Gastroesophageal sphincter (tissue), 4 donors: ENCODE results near the gene TAS1R3. TPM values are rescaled to one million over a fixed set of nuclear protein-coding genes. Genes with fewer than 3 reads are reported as not detected.

ENCODE experiments used
- ATAC-seq: fragments of 150-250 bp; one replicate; pipeline ENCODE4 v1.9.1; 2016; ENCODE audit warnings: mild to moderate bottlenecking, moderate library complexity
- H3K27ac ChIP-seq, 4 donors: fragments of 200-600 bp; sonication (generic) in 3 of 4; 1 replicate in 3 of 4; 2 replicates in 1 of 4; pipeline ENCODE4 v1.5.1; 2016 to 2019
- H3K27me3 ChIP-seq: fragments of 200-600 bp; sonication (generic); one replicate; pipeline ENCODE4 v1.5.1; 2019
- H3K36me3 ChIP-seq, 2 donors: fragments of 200-600 bp; sonication (generic); one replicate each; pipeline ENCODE4 v1.5.1; 2019; ENCODE audit warnings: control low read depth in 1 of 2
- H3K4me1 ChIP-seq, 3 donors: fragments of 200-600 bp; sonication (generic); 1 replicate in 2 of 3; 2 replicates in 1 of 3; pipeline ENCODE4 v1.5.1; 2016 to 2019; ENCODE audit warnings: control low read depth in 2 of 3
- H3K4me3 ChIP-seq, 2 donors: fragments of 200-600 bp; sonication (generic); one replicate each; pipeline ENCODE4 v1.5.1; 2019; ENCODE audit warnings: mild to moderate bottlenecking in 1 of 2, moderate library complexity in 1 of 2
- H3K9me3 ChIP-seq, 3 donors: fragments of 200-600 bp; sonication (generic); one replicate each; pipeline ENCODE4 v1.5.1; 2017 to 2019; ENCODE audit warnings: control low read depth in 2 of 3
- CTCF ChIP-seq, 4 experiments: fragments of 200-600 bp in 2 of 4; fragments of 450-650 bp in 2 of 4; sonication (generic) in 1 of 4; IDR thresholded peaks; one replicate each; pipeline ENCODE4 v1.5.1; 2017 to 2019; ENCODE audit warnings: antibody characterized with exemption in 4 of 4, mild to moderate bottlenecking in 2 of 4, moderate library complexity in 2 of 4
- EP300 ChIP-seq: sonication (generic); formaldehyde crosslinking; IDR thresholded peaks from one replicate; pipeline ENCODE4 v1.6.1; 2017; ENCODE audit warnings: antibody characterized with exemption, mild to moderate bottlenecking
- POLR2A ChIP-seq, 2 donors: fragments of 450-650 bp; IDR thresholded peaks; one replicate each; pipeline ENCODE4 v1.6.1; 2017; ENCODE audit warnings: antibody characterized with exemption in 2 of 2, mild to moderate bottlenecking in 2 of 2, moderate library complexity in 1 of 2
- POLR2AphosphoS5 ChIP-seq: sonication (generic); formaldehyde crosslinking; IDR thresholded peaks from one replicate; pipeline ENCODE4 v1.6.1; 2017; ENCODE audit warnings: antibody characterized with exemption
- WGBS, 2 donors: methylation state at CpG; one replicate each; pipeline ENCODE4 v1.1.5; 2018; ENCODE audit warnings: low coverage in 1 of 2; 5-methylcytosine and 5-hydroxymethylcytosine counted together
- total RNA-seq, 4 donors: library from RNA; depleted of rRNA; stranded (reverse); fragments of >200 nt; gene quantifications; one replicate each; pipeline ENCODE4 v1.1.0, GENCODE V29; 2016

TAS1R3 gene
- total RNA-seq, 4 donors from 2014 or later, result 0.12 to 0.54 (median 0.40) TPM; not detected in 1

DNA sequence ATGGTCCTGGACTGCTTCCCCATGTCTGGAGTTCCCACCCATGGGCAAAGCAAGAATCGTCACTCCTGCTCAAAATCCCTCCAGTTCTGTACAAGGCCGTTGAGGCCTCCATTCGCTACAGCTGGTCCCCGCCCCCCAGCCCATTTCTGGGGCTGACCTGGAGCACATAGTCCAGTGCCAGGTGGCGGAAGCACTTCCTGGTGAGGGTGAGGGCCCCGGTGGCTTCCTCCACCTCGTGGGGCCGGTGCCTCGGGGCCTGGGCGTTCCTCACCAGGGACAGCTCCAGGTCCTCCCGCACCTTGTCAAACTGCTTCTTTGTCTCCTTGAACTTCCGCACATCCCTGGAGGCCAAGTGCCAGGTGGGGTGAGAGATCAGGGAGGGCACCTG is 30.7 kb upstream of the TAS1R3 start:
- H3K27ac ChIP-seq, result no peak overlapping the region
- TF ChIP-seq POLR2A (IDR thresholded peaks at IDR 0.05), result no peak
- TF ChIP-seq CTCF (IDR thresholded peaks at IDR 0.05), result no peak
- TF ChIP-seq POLR2AphosphoS5, result no peak
- no peak for TF ChIP-seq EP300
- H3K4me3 ChIP-seq, result no peak overlapping the region
- no peak for ATAC-seq
- no peaks in the 10 kb centered on the region for H3K27me3 ChIP-seq
- WGBS, 2 donors, result 70% methylated on average over 2 of the region's 12 CpGs; no CpG with 5 or more reads in 1 of the 2 donors
- peaks cover 0 to 25% (median 20%) of the 10 kb centered on the region in 3 donors for H3K4me1 ChIP-seq
- H3K36me3 ChIP-seq, result peaks cover 0 to 49% of the 10 kb centered on the region in 2 donors
- no peaks in the 10 kb centered on the region for H3K9me3 ChIP-seq

GRCh38 chr1:1302006-1302430 is 29.1 kb upstream of the TAS1R3 start:
- no peak for ATAC-seq
- Histone ChIP-seq H3K36me3 (peaks cover 0 to 32% of the 10 kb centered on the region in 2 donors), H3K4me1 (peaks cover 2 to 42% (median 37%) of the 10 kb centered on the region in 3 donors), H3K27ac (no peak overlapping the region), H3K9me3 (no peaks in the 10 kb centered on the region), H3K27me3 (no peaks in the 10 kb centered on the region), H3K4me3 (no peak overlapping the region)
- WGBS, 2 donors, result no CpG with 5 or more reads among the region's 9 CpGs
- TF ChIP-seq CTCF (IDR thresholded peaks at IDR 0.05) (peak in 3 of 4 experiments; percentile 14 to 53 (median 17)), POLR2AphosphoS5 (no peak)

DNA sequence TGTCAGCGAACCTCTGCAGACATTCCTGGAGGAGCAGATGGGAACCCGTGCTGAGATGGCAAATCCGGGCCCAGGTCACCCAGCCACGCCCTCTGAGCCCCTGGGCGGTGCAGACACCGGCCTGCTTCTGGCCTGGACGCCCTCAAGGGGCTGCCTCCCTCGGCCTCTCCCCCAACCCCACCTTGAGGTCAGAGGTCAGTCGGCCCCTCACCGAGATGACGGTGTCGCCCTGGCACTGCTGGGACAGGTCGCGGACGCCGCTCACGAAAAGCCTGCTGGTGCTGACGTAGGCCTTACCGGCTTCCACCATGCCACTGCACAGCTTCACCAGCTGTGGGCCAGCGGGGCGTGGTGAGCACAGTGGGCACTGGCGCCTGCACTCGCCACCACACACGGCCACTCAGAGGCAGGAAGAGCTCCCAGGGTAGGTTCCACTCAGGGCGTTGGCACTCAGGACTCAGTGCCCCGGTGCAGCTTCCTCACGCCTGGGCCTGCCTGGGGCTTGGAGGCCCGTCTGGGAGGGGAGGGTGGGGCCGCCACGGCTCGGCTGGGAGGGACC is 28.1 kb upstream of the TAS1R3 start:
- Histone ChIP-seq H3K27ac (peak overlapping the region in 3 of 4 donors; percentile 79 to 89 (median 84)), H3K9me3 (no peaks in the 10 kb centered on the region), H3K36me3 (peaks cover 0 to 26% of the 10 kb centered on the region in 2 donors), H3K4me3 (no peak overlapping the region), H3K27me3 (no peaks in the 10 kb centered on the region), H3K4me1 (peaks cover 2 to 47% (median 37%) of the 10 kb centered on the region in 3 donors)
- WGBS, 2 donors, result no CpG with 5 or more reads among the region's 31 CpGs
- TF ChIP-seq EP300 (no peak), CTCF (IDR thresholded peaks at IDR 0.05) (no peak), POLR2A (IDR thresholded peaks at IDR 0.05) (no peak), POLR2AphosphoS5 (no peak)
- ATAC-seq, result no peak

DNA sequence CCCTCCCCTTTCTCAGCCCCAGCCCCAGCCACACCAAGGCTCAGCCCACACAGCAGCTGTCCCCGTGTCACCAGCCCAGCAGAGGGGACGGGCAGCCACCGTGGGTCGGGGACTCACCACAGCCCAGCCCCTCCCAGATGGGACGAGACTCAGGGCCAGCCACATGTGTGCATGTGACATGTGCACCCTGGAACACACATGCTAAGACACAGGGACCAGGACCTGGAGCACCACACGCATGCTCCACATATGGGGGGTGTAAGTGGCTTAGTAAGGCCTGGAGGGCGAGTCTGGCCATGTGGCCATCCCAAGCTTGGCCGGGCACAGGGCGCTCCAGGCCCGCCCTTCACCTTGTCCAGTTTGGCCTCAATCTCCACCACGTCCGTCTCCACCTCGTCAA is 27.3 kb upstream of the TAS1R3 start:
- H3K4me1 ChIP-seq, result peaks cover 2 to 49% (median 37%) of the 10 kb centered on the region in 3 donors
- no peak for ATAC-seq
- no peak for TF ChIP-seq CTCF (IDR thresholded peaks at IDR 0.05)
- no peak for TF ChIP-seq POLR2AphosphoS5
- TF ChIP-seq POLR2A (IDR thresholded peaks at IDR 0.05), result no peak
- no peak for TF ChIP-seq EP300
- WGBS, 2 donors, result 40% methylated on average over 1 of the region's 13 CpGs; no CpG with 5 or more reads in 1 of the 2 donors
- H3K9me3 ChIP-seq, result no peaks in the 10 kb centered on the region
- H3K36me3 ChIP-seq, result peaks cover 0 to 19% of the 10 kb centered on the region in 2 donors
- peak overlapping the region in 1 of 2 donors; percentile 95 for H3K4me3 ChIP-seq
- H3K27me3 ChIP-seq, result no peaks in the 10 kb centered on the region
- H3K27ac ChIP-seq, result peak overlapping the region in 3 of 4 donors; percentile 79 to 89 (median 84)
